Stimulated activated CD4-positive, alpha-beta T cell treated with anti-CD3 and anti-CD28 coated beads, Interleukin-2, amount 100 ng/mL, for 4 hours (primary cell): ENCODE measurements around the gene UNCX.

Source experiments
- DNase-seq: peaks from one replicate; pipeline ENCODE4 v3.0.0-alpha.2; 2020; ENCODE audit warnings: low read depth

Gene UNCX

DNA sequence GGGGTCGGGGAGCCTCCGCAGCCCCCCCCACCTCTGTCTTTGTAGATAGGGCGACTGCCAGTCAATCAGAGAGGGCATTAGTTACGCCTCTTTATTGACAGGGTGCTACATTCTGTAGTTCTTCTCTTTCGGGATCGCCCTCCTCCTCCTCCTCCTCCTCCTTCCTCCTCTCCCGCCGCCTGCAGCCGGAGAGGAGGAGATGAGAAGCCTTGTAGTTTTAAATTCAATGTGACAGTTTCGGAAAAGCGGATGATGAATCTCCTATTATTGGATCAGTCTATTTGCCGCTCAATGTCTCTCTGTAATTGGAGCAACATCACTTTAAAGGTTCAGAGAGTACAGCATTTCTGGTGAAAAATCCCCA is 587 bp upstream of the UNCX start:
- no peak for DNase-seq

DNA sequence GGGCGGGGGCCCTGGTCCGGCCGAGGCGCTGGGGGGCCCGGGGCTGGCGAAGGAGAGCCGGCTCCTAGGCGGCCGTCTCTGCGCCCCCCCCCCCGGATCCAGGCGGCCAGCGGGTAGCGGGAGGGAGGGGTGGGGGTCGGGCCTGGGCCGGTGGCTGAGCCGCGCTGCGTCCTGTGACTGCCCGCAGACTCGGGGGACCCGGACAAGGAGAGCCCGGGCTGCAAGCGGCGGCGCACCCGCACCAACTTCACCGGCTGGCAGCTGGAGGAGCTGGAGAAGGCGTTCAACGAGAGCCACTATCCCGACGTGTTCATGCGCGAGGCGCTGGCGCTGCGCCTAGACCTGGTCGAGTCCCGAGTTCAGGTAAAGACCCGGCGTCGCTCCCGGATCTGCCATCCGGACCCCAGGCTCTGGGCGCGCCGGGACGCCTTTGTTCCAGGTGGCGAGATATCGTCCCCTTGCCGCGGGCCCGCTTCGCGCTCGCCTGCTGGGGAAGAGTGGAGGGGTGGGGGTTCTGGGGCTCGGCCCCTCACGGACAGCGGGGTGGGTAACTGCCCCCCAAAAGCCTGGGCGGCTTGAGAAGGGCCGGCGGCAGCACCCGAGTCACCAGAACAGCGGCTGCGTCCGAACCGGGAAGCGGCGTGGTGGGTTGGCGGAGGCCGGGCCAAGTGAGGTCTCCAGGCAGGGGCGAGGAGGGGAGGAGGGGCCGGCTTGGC is 819 bp downstream of the UNCX start:
- no peak for DNase-seq

DNA sequence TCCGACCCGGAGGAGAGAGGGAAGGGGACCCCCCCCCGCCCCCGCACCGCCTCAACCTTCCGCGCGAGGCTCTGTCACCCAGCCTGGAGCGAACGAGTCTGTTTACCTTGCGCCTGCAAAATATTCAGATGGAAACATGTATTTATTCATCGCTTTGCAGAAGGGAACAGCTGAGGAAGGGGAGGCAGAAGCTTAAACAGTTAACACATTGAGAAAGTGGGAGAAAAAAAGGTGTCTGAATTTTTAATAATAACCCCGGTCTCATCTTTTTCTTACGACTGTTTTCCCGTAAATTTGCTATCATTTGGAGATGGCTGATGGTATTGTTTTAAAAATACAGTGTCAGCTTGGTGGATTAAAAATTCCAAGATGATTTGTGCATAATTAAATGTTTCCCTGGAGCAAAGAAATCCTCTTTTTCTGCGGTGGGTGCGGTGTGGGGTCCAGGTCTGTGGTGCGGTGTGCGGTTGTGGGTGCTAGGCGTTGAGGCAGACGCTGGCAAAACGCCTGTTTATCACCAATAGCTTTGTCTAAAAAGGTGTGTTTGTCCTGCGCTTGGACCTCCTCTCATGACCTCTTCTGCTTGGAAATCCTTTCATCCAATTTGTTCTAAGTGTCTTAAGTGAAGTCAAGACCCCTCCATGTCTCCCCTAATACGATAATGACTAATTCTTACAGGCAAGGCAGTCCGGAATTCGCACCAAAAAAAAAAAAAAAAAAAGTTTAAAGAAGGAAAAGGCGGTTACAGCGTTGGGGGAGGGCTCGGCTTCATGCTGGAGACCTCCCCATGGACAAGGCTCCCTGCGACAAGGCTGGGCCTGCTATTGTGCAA is 1.6 kb downstream of the UNCX start:
- no peak for DNase-seq

DNA sequence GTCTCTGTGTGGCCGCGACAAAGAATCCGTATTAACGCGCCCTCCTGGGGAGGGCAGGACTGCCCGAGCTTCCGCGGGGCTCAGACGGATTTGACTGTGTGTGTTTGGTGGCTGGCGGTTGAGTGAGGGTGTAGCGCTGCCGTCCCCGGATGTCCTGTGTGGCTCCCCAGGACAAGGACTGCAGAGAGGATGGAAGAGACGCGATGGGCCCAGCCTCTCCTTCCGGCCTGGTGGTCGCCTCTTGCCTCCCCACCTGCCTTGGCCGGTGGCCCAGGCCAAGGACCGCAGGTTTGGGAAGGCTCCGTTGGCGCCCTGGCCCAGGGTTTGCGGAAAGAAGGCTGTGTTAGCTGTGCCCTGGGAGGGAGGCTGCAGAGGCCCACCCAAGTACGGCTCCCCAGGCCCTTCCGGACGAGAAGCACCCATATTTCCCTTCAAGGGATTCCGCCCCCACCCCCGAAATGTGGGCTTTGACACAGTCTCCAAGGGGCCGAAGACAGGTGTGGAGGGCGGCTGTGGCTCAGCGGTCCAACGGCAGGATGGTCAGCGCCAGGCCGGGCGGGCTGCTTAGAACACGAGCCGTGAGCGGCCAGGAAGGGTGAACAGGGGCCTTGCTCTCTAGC is 2.3 kb downstream of the UNCX start:
- no peak for DNase-seq

DNA sequence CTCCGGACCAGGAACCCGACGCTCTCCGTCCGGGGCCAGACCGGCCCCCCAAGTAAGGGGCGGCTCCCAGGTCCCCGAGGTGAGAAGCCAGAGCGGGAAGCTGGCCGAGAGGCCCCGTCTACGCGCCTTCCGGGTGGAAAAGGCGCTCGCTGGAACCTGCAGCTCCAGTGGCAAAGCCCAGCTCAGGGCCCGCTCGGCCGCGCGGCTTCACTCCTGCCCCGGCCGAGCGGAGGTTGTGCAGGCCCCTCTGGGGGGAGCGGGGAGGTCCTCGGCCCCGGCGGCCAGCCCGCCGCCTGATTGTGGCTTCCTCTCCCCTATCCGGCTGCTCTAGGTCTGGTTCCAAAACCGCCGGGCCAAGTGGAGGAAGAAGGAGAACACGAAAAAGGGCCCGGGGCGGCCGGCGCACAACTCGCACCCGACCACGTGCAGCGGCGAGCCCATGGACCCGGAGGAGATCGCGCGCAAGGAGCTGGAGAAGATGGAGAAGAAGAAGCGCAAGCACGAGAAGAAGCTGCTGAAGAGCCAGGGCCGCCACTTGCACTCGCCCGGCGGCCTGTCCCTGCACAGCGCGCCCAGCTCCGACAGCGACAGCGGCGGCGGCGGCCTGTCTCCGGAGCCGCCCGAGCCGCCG is 2.9 kb downstream of the UNCX start:
- no peak for DNase-seq

DNA sequence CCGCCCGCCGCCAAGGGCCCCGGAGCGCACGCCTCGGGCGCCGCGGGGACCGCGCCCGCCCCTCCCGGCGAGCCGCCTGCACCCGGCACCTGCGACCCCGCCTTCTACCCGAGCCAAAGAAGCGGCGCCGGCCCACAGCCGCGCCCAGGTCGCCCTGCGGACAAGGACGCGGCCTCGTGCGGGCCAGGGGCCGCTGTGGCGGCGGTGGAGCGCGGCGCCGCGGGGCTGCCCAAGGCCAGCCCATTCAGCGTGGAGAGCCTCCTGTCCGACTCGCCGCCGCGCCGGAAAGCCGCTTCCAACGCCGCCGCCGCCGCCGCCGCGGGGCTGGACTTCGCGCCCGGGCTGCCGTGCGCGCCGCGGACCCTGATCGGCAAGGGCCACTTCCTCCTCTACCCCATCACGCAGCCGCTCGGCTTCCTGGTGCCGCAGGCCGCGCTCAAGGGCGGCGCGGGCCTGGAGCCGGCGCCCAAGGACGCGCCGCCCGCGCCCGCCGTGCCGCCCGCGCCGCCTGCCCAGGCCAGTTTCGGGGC is 3.5 kb downstream of the UNCX start:
- no peak for DNase-seq

DNA sequence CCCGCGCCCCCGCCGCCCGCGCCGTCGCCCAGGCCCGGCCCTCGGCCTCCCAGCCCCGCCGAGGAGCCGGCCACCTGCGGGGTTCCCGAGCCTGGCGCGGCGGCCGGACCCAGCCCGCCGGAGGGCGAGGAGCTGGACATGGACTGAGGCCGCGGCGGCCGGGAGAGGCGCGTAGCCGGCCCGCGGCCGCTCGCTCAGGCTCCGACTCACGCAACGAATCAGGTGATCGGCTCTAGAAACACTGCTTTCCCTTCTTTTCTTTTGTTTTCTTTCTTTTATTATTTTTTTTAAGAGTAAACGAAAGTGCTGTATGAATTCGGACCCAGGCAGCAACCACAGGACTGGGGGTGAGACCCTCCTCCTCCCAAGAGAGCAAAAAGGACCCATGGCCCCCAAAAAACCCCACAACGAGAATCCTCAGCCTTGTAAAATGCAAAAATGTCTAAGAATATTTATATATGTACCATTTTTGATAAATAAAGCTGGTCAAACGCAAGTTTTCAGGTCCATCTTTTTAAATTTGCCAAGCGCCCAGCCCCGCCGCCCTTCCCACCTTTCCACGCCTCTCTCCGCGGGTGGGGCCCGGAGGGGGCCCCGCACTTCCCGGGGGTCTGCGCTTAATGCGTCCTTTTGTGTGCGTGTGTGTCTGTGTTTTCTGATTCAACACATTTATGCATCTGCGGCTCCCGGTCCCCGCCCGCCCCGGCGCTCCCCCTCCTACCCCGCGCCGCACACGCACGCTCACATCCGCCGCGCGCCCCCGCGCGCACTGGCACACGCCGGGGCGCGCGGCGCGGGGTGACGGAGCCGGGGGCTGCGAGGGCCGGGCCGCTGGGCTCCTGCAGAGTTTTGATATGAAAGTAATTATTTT is 4.4 kb downstream of the UNCX start:
- DNase-seq: no peak

DNA sequence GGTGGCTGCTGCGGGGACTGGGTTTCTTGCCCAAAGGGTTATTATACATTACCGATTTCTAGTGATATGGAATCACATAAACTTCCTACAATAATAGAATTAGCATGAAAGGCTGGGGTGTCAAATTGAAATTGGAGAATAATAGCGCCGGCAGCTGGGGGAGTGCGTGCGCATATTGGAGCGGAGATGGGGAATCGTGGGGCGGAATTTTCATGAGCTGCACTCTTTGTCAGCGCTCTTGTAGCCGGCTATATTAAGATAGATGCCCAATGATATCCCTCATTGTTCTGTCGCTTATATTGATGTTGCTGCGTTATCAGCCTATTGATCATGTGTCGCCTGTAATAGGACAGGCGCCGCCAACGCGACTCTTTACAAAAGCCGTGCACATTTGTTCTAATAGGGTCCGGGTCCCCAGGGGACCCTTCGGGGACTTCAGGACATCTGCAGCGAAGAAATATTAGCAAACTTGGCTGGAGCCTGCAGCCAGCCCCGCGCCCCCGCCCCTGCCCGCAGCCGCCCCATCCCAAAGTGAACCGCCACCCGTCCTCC is 5.1 kb downstream of the UNCX start:
- no peak for DNase-seq

DNA sequence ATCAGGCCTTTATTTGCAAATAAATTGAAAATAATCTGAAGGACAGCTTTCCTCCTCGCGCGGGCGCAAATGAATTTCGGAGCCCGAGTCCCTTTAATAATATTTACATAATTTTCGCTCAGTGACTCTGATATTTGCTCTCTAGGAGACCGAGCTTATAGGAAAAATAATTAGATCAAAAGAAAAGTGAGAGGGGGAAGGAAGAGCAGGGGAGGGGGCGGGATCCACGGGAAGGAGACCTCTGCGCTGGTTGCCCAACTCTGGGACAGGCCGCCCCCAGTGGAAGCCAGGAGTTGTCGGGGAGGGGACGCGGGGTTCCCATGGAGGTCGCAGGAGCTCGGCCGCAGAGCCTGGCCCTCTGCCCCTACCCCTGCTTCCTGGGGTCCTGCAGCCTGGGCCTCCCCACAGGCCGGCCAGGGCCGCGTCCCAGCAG is 5.8 kb downstream of the UNCX start:
- no peak for DNase-seq

DNA sequence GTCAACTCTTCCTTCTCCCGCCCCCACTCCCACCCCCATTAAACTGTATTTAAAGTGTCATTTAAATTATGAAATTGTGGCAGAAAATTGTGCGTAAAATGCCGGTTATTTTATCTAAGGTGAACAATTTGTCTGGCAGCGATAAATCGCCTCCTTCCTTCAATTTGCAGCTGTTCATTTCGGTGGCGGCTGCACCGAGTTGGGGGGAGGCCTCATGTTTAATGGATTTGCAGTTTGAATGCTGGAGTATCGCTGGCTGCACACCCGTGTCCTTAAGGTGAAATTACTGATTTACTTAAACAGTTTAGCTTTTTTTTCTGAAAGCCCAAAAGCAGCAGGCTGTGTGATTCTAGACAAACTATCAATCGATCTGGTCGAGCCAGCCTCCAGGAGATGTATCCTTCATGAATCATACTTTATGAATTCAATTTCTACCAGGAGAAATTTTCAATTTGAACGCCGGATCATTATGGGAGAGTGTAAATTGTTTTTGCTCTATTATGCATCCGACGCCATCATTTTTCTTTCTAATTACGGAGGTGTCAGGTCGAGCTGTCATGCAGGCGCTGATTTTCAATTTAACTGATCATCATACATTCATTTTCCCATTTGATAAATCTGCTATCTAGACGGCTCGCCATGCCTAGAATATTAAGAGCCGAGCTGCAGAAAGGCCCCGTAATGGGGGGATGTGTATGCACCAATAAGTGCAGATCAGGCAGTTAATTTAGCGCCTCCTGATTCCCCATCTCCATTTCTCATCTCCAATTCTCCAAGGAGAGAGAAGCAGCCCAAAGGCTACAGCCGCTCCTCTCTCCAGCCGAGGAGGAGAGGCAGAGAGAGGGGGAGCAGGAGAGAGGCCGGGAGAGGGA is 6.5 kb downstream of the UNCX start:
- no peak for DNase-seq

DNA sequence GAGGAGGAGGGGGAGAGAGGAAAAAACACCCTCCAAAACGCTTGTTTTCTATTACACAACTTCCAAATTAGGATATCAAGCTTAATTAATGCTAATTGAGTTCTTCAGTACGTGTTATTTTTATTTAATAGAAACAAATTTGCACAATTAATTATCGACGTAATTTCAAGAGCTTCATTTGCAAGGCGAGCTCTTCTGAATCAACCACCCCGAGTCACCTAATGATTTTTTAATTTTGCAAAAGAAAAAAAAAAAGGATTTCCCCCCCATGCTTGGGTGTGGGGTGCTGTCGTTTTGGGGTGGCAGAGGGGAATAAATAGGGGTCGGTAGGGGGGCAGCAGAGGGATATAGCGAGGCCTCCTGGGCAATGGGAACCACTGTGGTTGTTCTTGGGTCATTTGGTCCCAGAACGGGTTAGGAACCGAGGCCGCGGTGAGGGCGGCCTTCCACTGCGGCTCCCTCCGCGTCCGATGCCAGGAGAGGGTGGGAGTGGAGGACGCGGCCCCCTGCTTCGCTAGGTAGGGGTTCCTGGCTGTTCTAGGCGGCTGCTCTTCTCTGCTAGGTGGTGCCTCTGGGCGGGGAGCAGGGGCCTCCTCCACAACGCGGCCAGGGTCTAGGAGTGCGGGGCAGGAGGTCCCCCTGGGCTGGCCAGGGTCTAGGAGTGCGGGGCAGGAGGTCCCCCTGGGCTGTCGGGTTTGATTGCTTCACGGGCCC is 7.3 kb downstream of the UNCX start:
- no peak for DNase-seq

DNA sequence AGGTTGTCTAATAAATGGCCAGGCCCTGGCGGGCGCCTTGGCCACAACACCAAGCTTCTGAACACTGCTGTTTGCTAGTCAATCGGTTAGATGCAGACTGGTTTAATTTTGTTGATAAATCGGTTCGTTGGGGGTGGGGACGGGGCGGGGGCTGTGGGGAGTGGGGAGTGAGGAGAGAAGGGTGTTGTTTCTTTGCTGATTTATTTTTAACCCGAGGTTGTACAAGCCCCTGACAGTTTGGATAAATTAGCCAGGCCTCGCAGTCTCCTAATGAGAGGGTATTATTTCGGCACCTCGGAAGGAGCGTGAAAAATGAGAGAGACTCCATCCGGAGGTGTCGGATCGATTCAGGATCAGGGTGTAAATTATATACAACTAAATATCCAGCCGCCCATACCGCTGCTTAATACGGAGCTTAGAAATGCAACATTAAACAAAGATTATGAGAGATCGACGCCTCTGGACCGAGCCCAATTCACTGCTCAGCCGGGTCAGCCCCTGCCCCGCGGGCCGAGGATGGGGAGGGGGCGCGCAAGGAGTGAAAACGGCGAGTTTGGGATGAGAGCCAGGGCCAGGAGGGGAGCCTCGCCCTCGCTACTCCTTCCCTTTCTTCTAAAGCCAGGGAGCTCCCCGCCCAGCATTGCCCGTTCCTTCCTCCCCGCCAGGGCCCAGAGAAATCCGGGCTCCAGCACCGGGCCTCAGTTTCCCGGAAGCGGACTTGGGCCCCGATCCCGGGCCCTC is 8.0 kb downstream of the UNCX start:
- DNase-seq: no peak

DNA sequence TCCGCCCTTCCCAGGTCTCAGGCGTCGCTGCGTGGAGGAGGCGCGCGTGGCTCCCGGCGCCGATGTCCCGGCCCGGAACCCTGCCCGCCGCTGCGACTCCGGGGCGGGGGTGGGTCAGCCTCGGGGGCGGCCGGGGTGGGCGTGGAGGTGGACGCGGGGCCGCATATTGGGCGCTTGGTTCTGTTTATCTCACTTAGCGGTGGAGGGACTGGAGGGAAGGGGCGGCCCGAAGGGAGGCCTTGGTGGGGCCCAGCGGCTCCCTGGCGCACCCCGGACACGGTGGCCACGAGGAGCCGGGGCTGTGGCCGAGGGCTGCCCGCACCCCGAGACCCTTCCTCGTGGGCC is 8.6 kb downstream of the UNCX start:
- no peak for DNase-seq

DNA sequence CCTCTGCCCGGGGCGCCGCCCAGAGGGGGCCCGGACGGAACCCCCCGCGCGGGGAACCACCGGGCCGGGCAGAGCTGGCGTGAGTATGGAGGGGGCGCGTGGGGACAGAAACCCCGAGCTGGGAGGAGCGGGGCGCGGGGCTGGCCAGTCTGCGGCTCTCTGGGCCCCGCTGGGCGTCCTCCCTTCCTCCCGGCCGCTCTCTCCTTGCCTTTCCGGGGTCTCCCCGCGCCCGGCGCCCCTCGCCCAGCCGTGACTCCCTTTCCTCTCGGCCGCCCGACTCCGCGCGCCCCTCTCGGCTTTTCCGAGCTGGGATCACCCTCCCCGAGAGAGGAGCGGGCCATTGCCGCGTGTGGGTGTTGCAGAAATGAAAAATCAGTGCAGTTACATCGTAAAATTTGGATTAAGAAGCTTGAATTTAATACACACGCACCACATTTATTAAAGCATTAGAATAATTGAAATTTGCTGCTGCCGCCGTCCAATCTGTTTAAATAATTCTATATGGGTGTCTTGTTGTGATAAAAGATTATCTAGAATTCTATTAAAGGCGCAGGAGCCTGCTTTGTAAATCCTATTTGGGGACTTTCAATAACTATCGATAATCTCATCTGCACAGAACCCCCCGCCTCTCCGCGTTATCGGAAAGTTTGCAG is 9.1 kb downstream of the UNCX start:
- DNase-seq: no peak

DNA sequence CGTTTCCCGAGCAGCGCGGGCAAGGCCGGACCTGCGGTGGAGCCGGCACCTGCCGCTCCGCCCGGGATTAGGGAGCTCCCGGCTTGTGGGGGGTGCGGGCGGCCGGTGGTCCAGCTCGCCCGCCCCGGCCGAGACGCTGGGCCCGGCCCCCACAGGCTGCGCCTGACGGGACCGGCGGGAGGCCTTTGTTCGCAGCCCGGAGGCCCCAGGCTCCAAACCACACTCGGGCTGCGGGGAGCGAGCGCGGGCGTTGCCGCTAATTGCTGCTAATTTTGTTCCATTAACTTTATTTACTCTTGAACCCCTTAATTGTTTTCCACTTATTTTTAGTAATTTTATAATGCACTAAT is 9.6 kb downstream of the UNCX start:
- no peak for DNase-seq

DNA sequence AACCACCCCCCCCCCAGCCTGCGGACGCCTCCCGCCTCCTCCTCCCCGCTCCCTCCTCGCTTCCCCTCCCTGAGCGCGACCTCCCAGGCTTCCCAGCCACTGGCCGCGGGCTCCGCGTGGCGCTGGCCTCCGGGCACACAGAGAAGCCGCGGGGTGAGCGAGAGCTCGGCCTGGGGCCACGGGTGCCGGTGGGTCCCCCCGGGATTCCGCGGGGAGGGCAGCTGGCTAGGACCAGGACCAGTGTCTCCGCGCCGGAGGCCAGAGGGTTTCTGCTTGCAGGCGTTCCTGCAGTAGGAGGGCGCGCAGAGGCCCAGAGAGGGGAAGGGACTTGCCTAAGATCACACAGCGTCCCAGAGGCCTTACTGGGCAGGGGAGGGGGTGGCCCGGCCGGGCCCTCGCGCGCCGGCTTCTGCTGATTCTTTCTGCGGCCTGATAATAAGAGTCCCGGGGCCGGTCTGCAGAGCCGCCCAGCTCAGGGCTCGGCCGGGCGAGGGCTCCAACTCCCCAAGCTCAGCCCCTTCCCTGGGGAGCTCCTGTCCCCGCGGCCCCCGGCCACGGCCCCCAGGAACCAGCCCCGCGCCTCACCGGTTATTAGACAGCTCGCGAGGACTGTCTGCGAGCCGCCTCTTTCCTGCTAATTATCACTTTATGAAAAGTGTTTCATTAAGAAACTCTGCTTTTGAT is 10.1 kb downstream of the UNCX start:
- DNase-seq: no peak

DNA sequence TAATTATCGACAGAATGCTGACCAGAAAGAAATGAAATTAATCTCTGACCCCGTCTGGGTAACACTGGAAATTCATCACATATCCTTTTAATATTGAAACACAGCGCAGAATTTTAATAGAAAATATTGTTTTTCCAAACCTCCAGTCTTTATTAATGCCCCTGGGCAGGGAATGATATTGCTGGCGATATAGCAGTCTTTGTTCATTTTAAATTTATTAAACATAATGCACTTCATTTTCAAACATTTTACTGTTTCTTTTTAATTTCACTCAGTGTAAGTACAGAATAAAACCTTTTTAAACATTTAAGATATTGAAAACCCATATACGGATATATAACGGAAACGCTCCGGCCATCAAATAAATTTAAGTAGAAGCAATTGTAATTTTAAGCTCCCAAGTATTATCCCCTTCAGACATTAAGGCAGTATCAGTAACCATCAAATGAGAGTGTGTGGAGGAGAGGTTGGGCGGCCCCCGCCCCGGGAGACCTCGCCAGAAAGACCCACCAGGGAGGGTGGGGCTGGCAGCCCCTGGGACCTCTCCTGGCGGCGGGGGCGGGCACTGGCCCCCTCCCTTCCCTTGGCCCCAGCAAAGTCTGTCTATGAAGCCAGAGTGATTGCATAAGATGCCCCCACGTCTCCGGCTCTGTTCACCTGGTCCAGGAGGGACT is 10.8 kb downstream of the UNCX start:
- DNase-seq: no peak
